Activated naive CD8-positive, alpha-beta T cell treated with anti-CD3 and anti-CD28 coated beads, Interleukin-2, amount 10 ng/mL, durations not matched to agents 7 days and 5 days (primary cell): Measurements from ENCODE around the gene JUP. TPM values are rescaled to one million over a fixed set of nuclear protein-coding genes. Genes with fewer than 3 reads are reported as not detected.

Experiments
- ATAC-seq: fragments of 150-1000 bp; cut with Tn5 transposase; one replicate; pipeline ENCODE4 v1.10.0; 2021; ENCODE audit warnings: low read depth, moderate library complexity
- POLR2A ChIA-PET: fragments of 350-600 bp; sonication (Branson Sonifier 250); formaldehyde crosslinking; loops from one replicate; lab custom pipeline; 2021; ENCODE audit warnings: antibody characterized with exemption; lab: Charles Lee
- DNase-seq: peaks from one replicate; pipeline ENCODE4 v3.0.0; 2021
- H3K27ac Mint-ChIP-seq: one replicate; pipeline ENCODE4 v1.8.0; 2022; ENCODE audit warnings: mild to moderate bottlenecking, mixed read lengths
- H3K27me3 Mint-ChIP-seq: one replicate; pipeline ENCODE4 v1.8.0; 2022; ENCODE audit warnings: mild to moderate bottlenecking, moderate library complexity, mixed read lengths
- H3K36me3 Mint-ChIP-seq: one replicate; pipeline ENCODE4 v1.8.0; 2021; ENCODE audit warnings: mild to moderate bottlenecking, mixed read lengths
- H3K4me1 Mint-ChIP-seq: one replicate; pipeline ENCODE4 v1.8.0; 2021; ENCODE audit warnings: mixed read lengths
- H3K4me3 Mint-ChIP-seq: one replicate; pipeline ENCODE4 v1.8.0; 2022; ENCODE audit warnings: mild to moderate bottlenecking, moderate library complexity, mixed read lengths
- H3K9me3 Mint-ChIP-seq: one replicate; pipeline ENCODE4 v1.8.0; 2021; ENCODE audit warnings: mixed read lengths
- total RNA-seq, 2 experiments: library from RNA; stranded (reverse); gene quantifications; one replicate each; pipeline ENCODE4 v1.2.3, GENCODE V29; 2021

JUP gene
- total RNA-seq, 2 experiments from 2014 or later: 10.1 to 12.8 TPM

GRCh38 chr17:41814195-41814594, 27.7 kb upstream of the JUP start:
- no peaks in the 10 kb centered on the region for H3K36me3 Mint-ChIP-seq
- ATAC-seq (no peak), DNase-seq (no peak)
- POLR2A ChIA-PET: no interaction called here
- H3K27ac Mint-ChIP-seq: no peak overlapping the region
- H3K9me3 Mint-ChIP-seq: no peaks in the 10 kb centered on the region
- no peak overlapping the region for H3K4me3 Mint-ChIP-seq
- peaks cover 8% of the 10 kb centered on the region for H3K4me1 Mint-ChIP-seq
- peaks cover 13% of the 10 kb centered on the region for H3K27me3 Mint-ChIP-seq

GRCh38 chr17:41813699-41814124, 27.2 kb upstream of the JUP start:
- ATAC-seq: no peak
- peak overlapping the region; percentile 11 for H3K4me3 Mint-ChIP-seq
- POLR2A ChIA-PET: no interaction called here

GRCh38 chr17:41813152-41813680, 26.7 kb upstream of the JUP start:
- Mint-ChIP-seq H3K9me3 (no peaks in the 10 kb centered on the region), H3K4me1 (peaks cover 8% of the 10 kb centered on the region), H3K4me3 (peak overlapping the region; percentile 11), H3K27me3 (peaks cover 13% of the 10 kb centered on the region), H3K36me3 (no peaks in the 10 kb centered on the region), H3K27ac (no peak overlapping the region)
- POLR2A ChIA-PET: interaction anchor here (2.9 kb wide), 1 partner anchor 124 kb away, joined by 16 read pairs; the partner anchor contains the start of gene EIF1
- ATAC-seq (no peak), DNase-seq (no peak)

More at GRCh38 chr17:41813699-41814124, 27.2 kb upstream of the JUP start:
- peaks cover 8% of the 10 kb centered on the region for H3K4me1 Mint-ChIP-seq
- H3K27me3 Mint-ChIP-seq: peaks cover 13% of the 10 kb centered on the region
- no peak for DNase-seq
- H3K9me3 Mint-ChIP-seq: no peaks in the 10 kb centered on the region
- no peaks in the 10 kb centered on the region for H3K36me3 Mint-ChIP-seq
- no peak overlapping the region for H3K27ac Mint-ChIP-seq

- H3K36me3 Mint-ChIP-seq: no peaks in the 10 kb centered on the region
- POLR2A ChIA-PET: interaction anchor here (1.0 to 2.9 kb wide), 4 partner anchors 52 to 123 kb away, joined by 3 to 16 read pairs (median 4); partner anchors contain the start of genes ACLY, EIF1 and KLHL11
- no peaks in the 10 kb centered on the region for H3K9me3 Mint-ChIP-seq
Observed at GRCh38 chr17:41812381-41813151, 26.1 kb upstream of the JUP start, which contains the start of gene FKBP10. Gene FKBP10 (plus strand): TSS chr17:41813004. CDS start chr17:41813035, 31 bp downstream.

GRCh38 chr17:41811549-41812380, 25.3 kb upstream of the JUP start, which contains the start of gene P3H4:
Gene P3H4 (minus strand): TSS chr17:41811949. CDS start chr17:41811915, 34 bp downstream.
- DNase-seq (peak; percentile 89), ATAC-seq (peak; percentile 93)
- Mint-ChIP-seq H3K27ac (peak within 1 kb of the TSS; percentile 66), H3K9me3 (no peaks in the 10 kb centered on the region), H3K36me3 (no peaks in the 10 kb centered on the region), H3K4me3 (peak within 1 kb of the TSS; percentile 87), H3K4me1 (peaks cover 8% of the 10 kb centered on the region), H3K27me3 (peaks cover 13% of the 10 kb centered on the region)
- POLR2A ChIA-PET: interaction anchor here (0.9 to 2.9 kb wide), 6 partner anchors 25 to 122 kb away, joined by 3 to 16 read pairs (median 4); partner anchors contain the start of genes ACLY, EIF1, JUP and KLHL11

More at GRCh38 chr17:41812381-41813151, 26.1 kb upstream of the JUP start, which contains the start of gene FKBP10:
- DNase-seq: no peak
- H3K4me3 Mint-ChIP-seq: peak within 1 kb of the TSS; percentile 87
- H3K27me3 Mint-ChIP-seq: peaks cover 13% of the 10 kb centered on the region
- no peak for ATAC-seq
- H3K27ac Mint-ChIP-seq: peak within 1 kb of the TSS; percentile 66
- H3K4me1 Mint-ChIP-seq: peaks cover 8% of the 10 kb centered on the region

GRCh38 chr17:41810659-41811548, 24.4 kb upstream of the JUP start:
- no peaks in the 10 kb centered on the region for H3K9me3 Mint-ChIP-seq
- no peaks in the 10 kb centered on the region for H3K36me3 Mint-ChIP-seq
- ATAC-seq (peak; percentile 41), DNase-seq (no peak)
- peaks cover 8% of the 10 kb centered on the region for H3K4me1 Mint-ChIP-seq
- peak overlapping the region; percentile 69 for H3K4me3 Mint-ChIP-seq
- peaks cover 13% of the 10 kb centered on the region for H3K27me3 Mint-ChIP-seq
- POLR2A ChIA-PET: interaction anchor here (0.9 to 2.9 kb wide), 6 partner anchors 24 to 121 kb away, joined by 3 to 16 read pairs (median 4); partner anchors contain the start of genes ACLY, EIF1, JUP and KLHL11
- H3K27ac Mint-ChIP-seq: no peak overlapping the region

- Mint-ChIP-seq H3K4me1 (peaks cover 6% of the 10 kb centered on the region), H3K27me3 (no peaks in the 10 kb centered on the region), H3K27ac (no peak overlapping the region), H3K9me3 (no peaks in the 10 kb centered on the region), H3K4me3 (no peak overlapping the region), H3K36me3 (no peaks in the 10 kb centered on the region)
- DNase-seq (no peak), ATAC-seq (no peak)
- POLR2A ChIA-PET: interaction anchor here (0.6 kb wide), 1 partner anchor 124 kb away, joined by 3 read pairs; the partner anchor contains the start of gene ODAD4
Observed at GRCh38 chr17:41806685-41807445, 20.4 kb upstream of the JUP start.

- Mint-ChIP-seq H3K36me3 (no peaks in the 10 kb centered on the region), H3K27ac (peak overlapping the region; percentile 9), H3K27me3 (no peaks in the 10 kb centered on the region), H3K4me1 (peaks cover 5% of the 10 kb centered on the region), H3K4me3 (no peak overlapping the region), H3K9me3 (no peaks in the 10 kb centered on the region)
- POLR2A ChIA-PET: no interaction called here
- ATAC-seq: no peak
- no peak for DNase-seq
Observed at GRCh38 chr17:41803049-41804020, 16.8 kb upstream of the JUP start.

- peaks cover 5% of the 10 kb centered on the region for H3K4me1 Mint-ChIP-seq
- H3K36me3 Mint-ChIP-seq: no peaks in the 10 kb centered on the region
- no peak overlapping the region for H3K27ac Mint-ChIP-seq
- H3K9me3 Mint-ChIP-seq: no peaks in the 10 kb centered on the region
- ATAC-seq (peak; percentile 79), DNase-seq (peak; percentile 80)
- no peaks in the 10 kb centered on the region for H3K27me3 Mint-ChIP-seq
- POLR2A ChIA-PET: interaction anchor here (0.5 to 1.6 kb wide), 2 partner anchors 64 to 1279 kb away, joined by 3 to 6 read pairs; no protein-coding TSS in a partner anchor
- no peak overlapping the region for H3K4me3 Mint-ChIP-seq
Observed at GRCh38 chr17:41801374-41802271, 15.1 kb upstream of the JUP start.
